Epidermal melanocyte (primary cell): ENCODE data around the gene IGF1R.

Experiments used
- DNase-seq: peaks from one replicate; pipeline ENCODE4 v3.0.0; 2011; ENCODE audit warnings: low spot score; ENCODE audit not compliant: insufficient read length

The IGF1R gene

DNA sequence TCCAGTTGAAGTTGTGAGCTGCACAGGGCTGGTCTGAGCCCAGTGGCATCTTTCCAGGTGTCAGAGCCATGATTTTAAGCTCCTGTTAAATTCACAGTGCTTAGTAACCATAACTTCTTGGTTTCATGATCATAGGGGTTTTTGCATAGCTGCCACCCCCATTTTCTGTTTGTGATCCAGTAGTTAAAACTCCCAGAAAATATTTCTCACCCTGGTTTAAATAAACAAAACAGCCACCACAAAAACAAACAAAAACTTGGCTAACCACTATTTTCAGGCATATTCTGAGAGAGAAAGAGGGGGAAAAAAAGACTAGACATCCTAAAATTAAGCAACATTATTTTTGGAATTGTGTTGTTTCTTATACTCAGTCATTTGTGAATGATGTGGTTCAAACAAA lies 175.3 kb downstream of the IGF1R start:
- no peak for DNase-seq

DNA sequence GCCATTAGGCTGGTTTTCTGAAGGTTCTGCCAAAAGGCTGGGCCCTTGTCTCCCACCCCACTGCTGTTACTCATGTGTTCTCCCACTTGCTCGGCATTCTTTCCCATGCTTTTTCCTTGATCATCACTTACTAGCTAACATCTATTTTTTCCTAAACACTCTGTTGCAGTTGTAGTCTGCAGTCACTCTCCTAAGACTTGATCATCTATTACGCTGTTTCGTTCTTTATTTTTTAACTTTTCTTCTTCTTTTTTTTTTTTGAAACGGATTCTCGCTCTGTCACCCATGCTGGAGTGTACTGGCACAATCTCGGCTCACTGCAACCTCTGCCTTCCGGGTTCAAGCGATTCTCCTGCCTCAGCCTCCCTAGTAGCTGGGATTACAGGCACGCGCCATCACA lies 176.3 kb downstream of the IGF1R start:
- DNase-seq, result no peak

DNA sequence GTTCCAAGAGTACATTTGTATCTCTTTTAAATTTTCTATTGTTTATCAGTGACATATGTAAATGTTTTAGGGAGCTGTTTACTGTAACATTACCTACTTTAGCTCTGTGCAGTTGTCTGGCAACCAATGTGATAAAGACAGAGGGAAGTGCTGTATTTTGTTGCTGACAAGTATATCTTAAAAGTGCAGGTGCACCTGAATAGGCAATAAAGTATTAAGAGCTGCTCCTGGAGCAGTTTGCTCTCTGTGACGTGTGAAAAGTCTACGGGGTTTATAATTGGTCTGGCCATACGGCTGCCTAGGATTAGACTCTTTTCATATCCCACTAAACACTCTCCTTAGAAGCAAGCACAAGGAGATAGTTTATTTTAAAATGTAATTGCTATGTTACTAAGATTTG lies 178.3 kb downstream of the IGF1R start:
- no peak for DNase-seq

DNA sequence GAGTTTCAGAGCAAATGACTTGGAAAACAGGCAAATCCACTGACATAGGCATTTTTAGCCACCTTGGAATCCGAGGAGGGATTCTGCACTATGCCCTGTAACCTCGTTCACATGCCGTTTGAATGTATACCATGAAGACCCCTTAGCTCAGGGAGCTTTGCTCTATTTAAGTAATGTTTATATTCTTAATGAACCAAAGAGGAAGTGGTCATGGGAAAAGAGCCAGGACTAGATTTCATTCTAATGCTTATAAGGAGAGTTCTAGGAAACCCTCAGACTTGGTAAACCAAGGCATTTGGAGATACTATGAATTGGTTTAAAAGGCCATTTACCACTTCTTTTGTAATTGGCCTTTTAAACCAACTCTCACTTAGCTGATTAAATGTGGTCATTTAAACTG lies 178.9 kb downstream of the IGF1R start:
- DNase-seq, result no peak

DNA sequence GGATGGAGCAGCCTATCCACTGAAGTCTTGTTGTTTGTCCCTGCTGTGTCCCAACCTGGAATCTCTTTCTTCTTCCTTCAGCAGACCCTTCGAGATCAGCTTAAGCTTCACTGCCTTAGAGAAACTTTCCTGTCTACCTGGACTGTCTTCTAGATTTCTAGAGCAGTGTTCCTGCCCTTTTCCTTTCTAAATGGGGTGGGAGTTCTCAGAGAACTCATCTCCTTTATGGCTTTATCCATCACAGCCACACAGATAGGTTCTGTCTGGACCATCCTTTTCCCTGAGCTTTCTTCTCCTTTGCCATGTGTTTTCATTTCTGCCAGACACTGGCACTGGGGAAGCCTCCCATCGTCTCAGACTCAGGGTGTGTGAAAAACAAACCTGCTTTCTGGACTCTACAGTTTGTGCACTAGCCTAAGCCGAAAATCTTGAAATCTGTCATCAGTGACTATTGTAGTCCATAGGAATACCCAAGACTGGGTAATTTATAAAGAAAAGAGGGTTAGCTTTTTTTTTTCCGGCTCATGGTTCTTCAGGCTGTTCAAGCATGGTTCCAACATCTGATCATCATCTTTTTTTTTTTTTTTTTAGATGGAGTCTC lies 181.8 kb downstream of the IGF1R start:
- no peak for DNase-seq

DNA sequence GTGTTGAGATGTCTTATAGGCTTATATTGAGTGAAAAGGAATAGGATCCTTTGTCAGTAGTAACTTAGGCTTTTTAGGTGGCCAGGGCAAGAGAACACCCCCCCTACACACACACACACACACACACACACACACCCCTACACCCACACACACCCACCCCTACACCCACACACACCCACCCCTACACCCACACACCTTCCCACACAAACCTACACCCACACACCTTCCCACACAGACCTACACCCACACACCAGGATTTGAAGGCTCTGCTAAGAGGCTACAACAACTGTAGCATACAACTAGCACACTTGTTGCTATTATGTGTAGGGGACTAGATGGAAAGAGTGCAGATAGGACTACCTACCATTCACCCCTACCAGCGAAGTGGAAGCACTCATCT lies 186.6 kb downstream of the IGF1R start:
- DNase-seq, result no peak

DNA sequence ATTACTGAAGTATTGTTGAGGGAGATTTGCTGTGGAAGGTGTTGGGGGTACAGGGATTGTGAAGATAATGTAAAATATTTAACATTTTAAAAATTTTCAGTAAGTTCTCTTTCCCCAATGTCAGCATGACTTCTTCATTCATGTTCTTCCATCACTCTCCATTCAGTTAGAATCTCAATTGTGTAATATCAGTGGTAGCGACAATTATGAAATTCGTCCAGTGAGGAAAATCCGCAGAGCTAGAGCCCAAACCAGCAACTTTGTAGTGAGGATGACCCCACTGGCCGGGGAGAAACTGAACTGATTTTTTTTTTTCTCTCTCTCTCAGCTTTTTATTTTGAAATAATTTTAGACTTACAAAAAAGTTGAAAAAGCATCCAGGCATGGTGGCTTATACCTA lies 187.5 kb downstream of the IGF1R start:
- DNase-seq, result no peak

DNA sequence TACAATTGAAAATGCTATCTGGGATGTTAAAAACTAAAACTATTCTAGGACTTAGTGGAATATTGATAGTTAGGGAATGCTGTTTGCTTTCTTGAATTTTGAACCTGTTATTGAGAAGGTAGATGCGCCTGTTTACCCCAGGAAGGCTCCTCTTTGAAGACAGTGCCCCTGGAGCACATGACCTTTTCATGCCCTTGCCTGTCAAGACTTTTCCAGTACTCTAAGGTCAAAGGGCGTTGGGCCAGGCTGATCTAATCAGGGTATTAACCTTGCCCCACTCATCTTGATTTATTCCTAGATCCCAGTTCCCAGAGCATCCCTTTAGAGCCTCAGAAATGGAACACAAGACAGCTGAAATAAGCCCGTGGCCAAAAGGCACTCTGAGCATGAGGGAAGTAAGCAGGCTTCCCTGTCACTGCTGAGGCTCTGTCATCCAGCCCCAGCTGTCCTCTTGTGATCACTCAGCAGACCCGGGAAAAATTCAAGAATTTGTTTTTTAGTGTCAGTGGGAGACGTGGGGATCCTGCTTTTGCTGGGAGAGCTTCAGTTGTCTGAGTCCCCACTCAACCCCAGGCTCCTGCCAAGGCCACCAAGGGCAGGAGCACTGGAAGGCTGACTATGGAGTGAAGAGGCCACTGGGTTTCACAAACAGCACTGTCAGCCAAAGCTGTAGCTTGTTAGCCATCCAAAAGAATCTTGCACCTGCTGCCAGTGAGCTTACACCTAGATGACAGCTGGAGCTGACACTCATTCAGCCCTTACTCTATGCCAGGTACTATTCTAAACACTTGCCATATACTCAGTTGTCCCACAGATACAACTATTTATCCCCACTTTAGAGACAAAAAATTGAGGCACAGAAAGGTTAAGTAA lies 190.3 kb downstream of the IGF1R start:
- DNase-seq, result no peak

DNA sequence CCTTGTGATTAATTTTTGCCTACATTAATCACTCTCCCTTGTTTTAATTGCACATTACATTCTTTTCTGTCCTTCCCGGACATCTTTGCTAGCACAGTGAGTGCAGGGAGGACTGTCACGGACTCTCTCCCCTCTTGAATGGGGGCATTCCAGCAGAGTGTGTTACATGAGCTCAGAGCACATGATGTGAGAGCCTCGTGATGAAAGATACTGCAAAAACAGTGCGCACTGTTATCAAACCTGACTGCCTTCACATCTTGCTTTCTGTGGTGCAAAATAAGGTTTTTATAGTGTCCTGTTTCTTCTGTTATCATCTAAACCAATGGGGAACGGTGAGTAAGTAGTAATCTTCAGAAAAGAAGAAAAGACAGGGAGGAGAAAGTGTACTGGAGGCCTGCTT lies 191.7 kb downstream of the IGF1R start:
- no peak for DNase-seq

DNA sequence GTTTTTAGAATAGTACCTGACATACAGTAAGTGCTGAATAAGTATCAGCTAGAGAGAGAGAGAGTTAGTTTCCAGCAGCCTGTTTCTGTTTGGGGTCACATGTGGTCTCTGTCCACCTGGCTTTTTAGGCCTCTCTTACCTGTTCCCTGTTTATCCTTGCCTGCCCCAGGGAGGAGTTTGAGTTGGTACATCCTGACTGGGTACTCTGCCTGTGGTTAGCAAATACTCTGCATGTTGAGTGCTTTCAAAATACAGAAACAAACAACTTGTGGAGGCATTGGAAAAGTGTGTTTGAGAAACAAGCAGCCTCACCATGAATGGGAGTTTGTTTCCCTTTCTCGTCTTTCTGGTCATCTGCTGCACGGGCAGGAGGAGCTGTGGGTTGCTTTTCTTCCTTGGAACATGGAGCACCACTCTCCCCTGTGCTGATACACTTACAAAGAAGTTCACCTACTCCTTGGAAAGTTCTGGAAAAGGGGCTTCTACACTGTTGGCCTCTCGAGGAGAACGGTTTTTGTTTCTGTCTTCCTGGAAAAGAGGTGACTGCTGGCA lies 193.2 kb downstream of the IGF1R start:
- no peak for DNase-seq

DNA sequence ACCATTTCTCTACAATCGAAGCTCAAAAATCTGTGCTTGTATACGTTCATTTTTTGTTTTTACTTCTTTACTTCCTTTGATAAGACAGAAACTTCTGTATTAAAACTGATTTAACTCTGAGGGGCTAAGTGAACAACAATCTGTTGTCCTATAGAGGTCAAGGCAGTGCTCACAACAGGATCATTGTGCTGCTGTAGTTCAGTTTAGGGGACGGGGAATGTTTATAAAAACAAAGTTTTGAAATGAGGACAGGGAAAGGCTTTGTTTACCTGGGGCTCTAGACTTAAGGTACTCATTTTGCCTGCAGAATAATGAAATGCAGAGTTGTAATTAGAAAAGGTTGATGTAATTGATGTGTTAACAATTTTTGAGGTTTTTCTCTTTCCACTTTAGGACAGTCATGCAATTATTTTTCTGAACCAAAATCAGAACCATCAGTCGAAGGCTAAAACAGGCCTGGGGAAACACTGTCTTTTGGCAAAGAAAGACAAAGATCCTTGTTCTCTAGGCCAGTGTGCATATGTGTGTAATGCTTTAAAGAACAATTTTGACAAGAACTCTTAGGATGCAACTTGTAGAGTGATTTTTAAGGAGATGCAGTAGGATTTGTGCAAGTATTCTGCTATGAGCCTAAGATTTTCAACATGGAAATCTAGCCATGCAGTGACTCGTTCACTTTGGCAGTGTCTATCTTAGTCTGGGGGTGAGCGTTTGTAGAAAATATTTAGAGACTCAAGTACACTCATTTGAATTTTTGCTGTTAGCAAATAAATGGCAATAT lies 194.0 kb downstream of the IGF1R start:
- DNase-seq, result no peak

DNA sequence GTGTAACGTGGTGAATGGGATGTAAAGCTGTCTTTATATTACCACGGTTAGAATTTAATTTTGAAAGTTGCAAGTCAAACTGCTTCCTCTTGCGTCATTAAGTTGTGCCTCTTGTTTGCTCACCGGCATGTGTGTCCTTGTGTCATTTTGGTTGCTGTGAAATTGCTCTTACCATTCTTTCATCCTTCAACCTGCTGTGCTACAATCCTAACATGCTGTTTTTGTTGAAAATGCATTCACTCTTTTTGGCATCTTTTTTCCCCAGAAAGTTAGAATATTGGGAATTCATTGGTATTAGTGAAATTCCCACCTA lies 194.6 kb downstream of the IGF1R start:
- no peak for DNase-seq

DNA sequence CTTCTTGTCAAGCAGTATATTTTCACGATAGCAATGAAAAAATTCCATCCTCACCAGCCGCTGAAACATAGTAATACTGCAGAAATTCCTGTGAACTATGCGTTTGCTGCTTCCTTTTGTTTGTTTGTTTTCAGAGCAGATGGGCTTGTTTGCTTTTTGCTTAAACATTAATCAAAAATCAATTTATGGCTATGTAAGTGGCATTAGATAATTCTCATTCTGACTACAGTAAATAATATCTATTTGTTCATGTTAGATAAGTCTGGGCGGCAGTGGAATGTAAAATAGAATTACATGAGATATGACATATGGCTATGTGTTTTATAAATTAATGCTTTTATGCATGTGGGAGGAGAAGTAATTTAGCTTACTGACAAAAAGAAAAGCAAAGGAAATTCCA lies 195.5 kb downstream of the IGF1R start:
- no peak for DNase-seq

DNA sequence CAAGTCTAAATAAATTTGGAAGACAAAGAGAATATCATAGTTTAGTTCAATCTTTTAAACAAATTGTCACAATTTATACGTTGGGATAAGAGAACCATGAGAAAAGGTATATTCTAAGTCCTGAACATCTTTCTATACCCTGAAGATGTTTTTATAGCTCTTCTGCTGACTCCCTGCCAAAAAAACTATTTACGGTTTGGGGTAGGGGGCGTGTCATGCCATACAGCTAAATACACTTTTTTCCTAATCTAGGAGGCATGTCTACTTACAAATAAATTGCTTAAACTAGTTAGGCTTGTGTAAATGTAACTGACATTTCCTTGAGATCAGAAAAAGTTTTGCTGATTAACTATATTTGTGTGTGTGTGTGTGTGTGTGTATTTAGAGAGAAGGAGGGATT lies 195.9 kb downstream of the IGF1R start:
- no peak for DNase-seq

DNA sequence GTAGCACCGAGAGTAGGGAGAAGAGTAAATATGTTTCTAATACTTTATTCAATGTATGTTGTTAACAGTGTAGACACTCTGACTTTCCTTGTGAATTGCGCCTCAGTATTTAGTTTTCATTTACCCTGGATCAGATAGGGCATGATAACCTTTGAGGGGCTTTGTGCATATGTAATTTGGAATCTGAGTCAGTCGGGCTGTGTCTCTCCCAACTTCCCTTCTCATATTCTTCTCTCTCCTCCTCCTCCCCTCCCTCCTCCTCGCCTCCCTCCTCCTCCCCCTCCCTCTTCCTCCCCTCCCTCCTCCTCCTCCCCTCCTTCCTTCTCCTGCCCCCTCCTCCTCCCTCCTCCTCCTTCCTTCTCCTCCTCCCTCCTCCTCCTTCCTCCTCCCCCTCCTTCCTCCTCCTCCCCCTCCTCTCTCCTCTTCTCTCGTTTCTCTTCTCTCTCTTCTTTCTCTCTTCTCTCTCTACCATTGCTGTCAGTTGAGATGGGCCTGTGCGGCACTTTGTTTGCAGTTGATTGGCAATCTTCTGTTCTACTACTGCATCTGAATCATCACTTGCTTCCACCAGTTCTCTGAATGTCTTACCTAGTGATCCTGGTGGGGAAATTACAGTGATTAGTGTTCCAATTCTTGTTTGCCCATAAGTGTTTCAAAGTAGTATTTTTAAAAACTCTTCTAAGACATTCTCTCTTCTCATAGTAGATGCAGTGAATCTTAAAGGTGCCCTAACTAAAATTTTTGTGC lies 197.0 kb downstream of the IGF1R start:
- DNase-seq, result no peak

DNA sequence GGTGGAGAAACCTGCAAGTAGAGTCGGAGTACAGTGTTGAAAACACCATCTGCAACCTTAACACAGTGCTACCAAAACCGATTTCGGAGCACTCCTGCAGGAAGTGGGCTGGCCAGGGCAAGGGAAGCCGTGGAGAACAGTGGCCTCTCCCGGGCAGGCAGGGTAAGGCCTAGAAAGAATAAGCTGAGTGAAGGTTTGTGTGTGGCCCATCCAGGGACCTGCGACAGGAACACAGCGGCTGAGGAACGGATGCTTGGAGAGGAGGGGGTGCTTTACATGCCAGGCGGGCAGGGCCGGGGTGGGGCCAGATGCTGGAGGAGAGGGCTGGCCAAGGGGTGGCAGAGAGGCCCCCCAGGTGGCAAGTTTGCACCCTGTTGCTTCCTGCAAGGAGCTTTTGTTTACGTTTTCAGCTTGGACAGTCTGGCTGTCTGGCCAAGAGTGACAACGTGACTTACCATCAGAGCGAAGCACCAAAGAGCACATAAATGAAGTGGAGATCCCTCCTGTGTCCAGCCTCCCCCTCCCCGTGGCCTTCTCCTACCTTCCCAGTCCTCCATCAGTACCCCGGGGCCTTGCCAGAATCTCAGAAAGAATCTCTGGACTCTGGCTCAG lies 202.7 kb downstream of the IGF1R start:
- DNase-seq, result no peak

DNA sequence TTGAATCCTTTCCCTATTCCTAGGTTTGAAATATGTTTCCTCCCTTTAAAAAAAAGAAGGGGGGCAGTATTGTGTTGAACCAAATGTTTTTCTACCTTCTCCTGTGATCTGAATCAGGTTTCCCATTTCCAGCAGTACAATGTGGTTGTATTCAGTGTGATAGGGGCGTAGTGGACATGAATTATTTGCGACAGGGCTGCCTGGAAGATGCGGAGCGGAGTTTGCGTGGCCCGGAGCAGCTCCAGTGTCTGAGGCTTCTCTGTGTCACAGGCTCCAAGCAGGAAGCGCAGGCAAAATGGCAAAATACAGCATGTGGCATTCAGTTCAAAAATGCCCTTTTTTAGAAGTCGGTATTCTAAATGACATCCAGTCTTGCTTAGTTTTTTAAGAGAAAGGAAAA lies 204.8 kb downstream of the IGF1R start:
- DNase-seq, result peak; percentile 63

DNA sequence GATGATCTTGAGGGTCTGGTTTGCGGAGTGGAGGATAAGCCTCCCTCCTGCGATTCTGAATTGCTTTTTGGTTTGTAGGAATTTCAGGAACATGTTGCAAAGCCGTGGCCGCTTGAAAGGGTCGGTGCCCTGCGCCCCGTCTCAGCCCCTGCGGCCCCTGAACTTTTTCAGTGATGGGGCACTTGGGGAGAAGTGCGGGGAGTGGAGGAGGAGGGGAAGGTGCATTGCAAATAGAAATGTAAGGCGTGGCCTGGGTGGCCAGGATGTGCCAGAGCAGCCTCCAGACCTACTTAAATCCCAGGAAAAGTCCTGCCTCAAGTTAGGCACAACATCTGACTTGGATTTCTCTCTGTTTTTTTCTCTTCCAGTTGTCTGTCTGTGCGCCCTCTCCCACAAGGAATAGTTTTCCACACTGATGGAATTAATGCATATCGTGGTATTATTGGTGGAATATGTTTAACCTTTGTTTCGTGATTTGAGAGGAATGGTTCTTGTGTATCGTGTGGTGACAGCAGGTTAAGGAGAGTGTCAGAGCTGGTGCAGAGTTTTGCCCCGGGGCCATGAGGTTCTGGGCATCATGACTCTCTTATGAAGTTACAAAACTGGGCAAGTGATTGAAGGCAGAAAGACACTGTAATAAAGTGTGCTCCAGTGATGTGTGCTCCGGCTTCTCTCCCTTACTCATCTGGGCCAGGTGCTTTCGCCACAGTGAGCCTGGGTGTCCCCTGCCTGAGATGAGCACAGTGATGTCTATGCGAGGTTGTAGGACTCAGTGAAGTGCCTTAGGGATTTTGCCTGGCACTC lies 205.5 kb downstream of the IGF1R start:
- DNase-seq, result no peak

DNA sequence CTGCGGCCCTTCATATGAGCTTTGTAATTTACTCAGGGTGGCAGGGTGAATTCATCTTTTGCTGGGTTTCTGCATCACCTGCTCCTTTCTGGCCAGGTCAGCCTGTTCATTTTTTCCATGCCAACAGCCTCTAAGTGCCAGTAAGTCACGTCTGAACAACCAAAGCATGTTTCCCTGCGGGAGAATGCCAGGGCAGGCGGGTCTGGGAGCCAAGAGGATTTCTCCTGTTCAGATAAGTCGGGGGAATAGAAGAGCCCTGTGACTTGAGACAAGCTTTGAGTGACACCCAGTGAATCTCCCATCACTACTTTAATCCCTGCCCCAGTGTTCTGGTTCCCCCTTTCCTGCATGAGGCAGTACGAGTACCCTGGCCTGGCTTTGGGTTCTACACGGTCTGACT lies 206.2 kb downstream of the IGF1R start:
- no peak for DNase-seq

DNA sequence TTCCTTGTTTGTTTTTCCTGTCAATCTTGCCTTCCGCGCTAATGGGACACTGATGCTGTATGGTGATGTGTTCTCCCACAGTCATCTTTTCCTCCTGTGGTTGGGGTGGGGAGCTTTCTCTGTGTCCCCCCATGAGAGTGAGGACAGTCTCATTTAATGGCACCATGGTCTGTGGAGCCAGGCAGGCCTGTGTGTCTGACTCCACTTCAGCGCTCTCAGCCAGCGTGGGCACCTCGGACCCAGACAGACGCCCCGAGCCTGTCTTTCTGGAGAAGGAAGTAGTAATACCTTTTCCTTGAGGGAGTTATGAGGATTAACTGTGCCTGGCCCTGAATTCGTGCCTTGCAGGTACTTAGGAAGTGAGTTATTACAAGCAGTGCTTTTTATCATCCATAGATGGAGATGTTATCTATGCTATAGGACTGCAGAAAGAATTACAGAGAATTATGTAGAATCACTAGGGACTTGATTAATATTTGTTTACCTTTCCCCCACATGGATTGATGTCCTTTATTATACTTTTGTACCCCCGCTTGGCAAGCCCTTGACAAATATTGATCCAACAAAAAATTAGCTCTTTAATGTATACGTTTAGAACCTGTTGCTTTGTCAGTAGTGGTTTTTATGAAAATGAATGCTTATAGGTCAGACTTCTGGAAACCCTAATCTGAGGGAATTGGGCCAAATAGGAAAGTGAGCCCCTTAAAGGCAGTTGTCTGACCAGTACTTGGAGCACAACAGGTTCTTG lies 206.9 kb downstream of the IGF1R start:
- DNase-seq, result no peak
